M059J (cell line): ENCODE data around the gene IRF4. TPM values are rescaled to one million over a fixed set of nuclear protein-coding genes. Genes with fewer than 3 reads are reported as not detected.

ENCODE experiments used
- DNase-seq: peaks from one replicate; pipeline ENCODE4 v3.0.0-alpha.2; 2012; ENCODE audit warnings: low read depth
- total RNA-seq: library from RNA; depleted of rRNA; stranded (reverse); fragments of >200 nt; shearing (Covaris generic); gene quantifications from 2 replicates; pipeline ENCODE4 v1.2.3, GENCODE V29; 2014

IRF4 gene
- total RNA-seq, 1 experiment from 2014 or later, result 0.02 TPM

GRCh38 chr6:353642-354614 is 37.6 kb upstream of the IRF4 start:
- no peak for DNase-seq

- no peak for DNase-seq
These were observed 36.8 kb upstream of the IRF4 start for GRCh38 chr6:354631-355280.

GRCh38 chr6:355373-356208 is 36.0 kb upstream of the IRF4 start:
- DNase-seq, result no peak

GRCh38 chr6:356828-357251 is 34.7 kb upstream of the IRF4 start:
- DNase-seq, result no peak

GRCh38 chr6:357261-357790 is 34.2 kb upstream of the IRF4 start:
- no peak for DNase-seq

GRCh38 chr6:357791-358341 is 33.7 kb upstream of the IRF4 start:
- no peak for DNase-seq

GRCh38 chr6:358432-358831 is 33.1 kb upstream of the IRF4 start:
- DNase-seq, result no peak

GRCh38 chr6:358847-359246 is 32.7 kb upstream of the IRF4 start:
- DNase-seq, result no peak

GRCh38 chr6:359261-360035 is 32.1 kb upstream of the IRF4 start:
- no peak for DNase-seq

- no peak for DNase-seq
These were observed 31.2 kb upstream of the IRF4 start for GRCh38 chr6:360349-360748.

GRCh38 chr6:360764-361373 is 30.7 kb upstream of the IRF4 start:
- no peak for DNase-seq

GRCh38 chr6:361411-362132 is 30.0 kb upstream of the IRF4 start:
- DNase-seq, result no peak

- no peak for DNase-seq
These were observed 29.2 kb upstream of the IRF4 start for GRCh38 chr6:362231-362923.

GRCh38 chr6:362924-363249 is 28.7 kb upstream of the IRF4 start:
- no peak for DNase-seq

- DNase-seq, result no peak
These were observed 28.3 kb upstream of the IRF4 start for GRCh38 chr6:363291-363690.

GRCh38 chr6:363909-364308 is 27.6 kb upstream of the IRF4 start:
- no peak for DNase-seq

GRCh38 chr6:364609-365540 is 26.7 kb upstream of the IRF4 start:
- DNase-seq, result no peak

- no peak for DNase-seq
These were observed 25.7 kb upstream of the IRF4 start for GRCh38 chr6:365835-366234.
